Fibroblast of lung (primary cell): ENCODE data around the gene MSH3. TPM values are rescaled to one million over a fixed set of nuclear protein-coding genes. Genes with fewer than 3 reads are reported as not detected.

Experiments
- DNase-seq, 2 donors: peaks; one replicate each; pipeline versions ENCODE4 v3.0.0 to v3.0.0-alpha.2; 2010; ENCODE audit warnings: low read depth in 2 of 2
- H2AFZ ChIP-seq: 2 replicates; pipeline ENCODE4 v1.5.1; 2012; ENCODE audit warnings: low read length, control low read depth, inconsistent platforms
- H3K27ac ChIP-seq: 2 replicates; pipeline ENCODE4 v1.5.1; 2011; ENCODE audit warnings: low read length, control low read depth; ENCODE audit not compliant: insufficient read depth
- H3K27me3 ChIP-seq: 2 replicates; pipeline ENCODE4 v1.5.1; 2011; ENCODE audit warnings: mild to moderate bottlenecking, low read length; ENCODE audit not compliant: control insufficient read depth, insufficient read depth
- H3K36me3 ChIP-seq: 2 replicates; pipeline ENCODE4 v1.5.1; 2011; ENCODE audit warnings: low read length; ENCODE audit not compliant: control insufficient read depth, insufficient read depth
- H3K4me1 ChIP-seq: 2 replicates; pipeline ENCODE4 v1.5.1; 2011; ENCODE audit warnings: low read length; ENCODE audit not compliant: control insufficient read depth, insufficient read depth; ENCODE audit errors: extremely low read depth
- H3K4me2 ChIP-seq: 2 replicates; pipeline ENCODE4 v1.5.1; 2011; ENCODE audit warnings: low read length, control low read depth; ENCODE audit not compliant: insufficient read depth; ENCODE audit errors: extremely low read depth
- H3K4me3 ChIP-seq, 4 experiments: fragments of 200-600 bp in 1 of 4; sonication (generic) in 1 of 4; replicated peaks in 1 of 4; 2 replicates each; pipeline ENCODE4 v1.5.1; 2011 to 2016; ENCODE audit warnings: low read length in 4 of 4, low read depth in 3 of 4, mild to moderate bottlenecking in 3 of 4, control low read depth in 2 of 4, inconsistent platforms in 1 of 4, mixed read lengths in 1 of 4; ENCODE audit not compliant: insufficient read depth in 1 of 4; ENCODE audit errors: control extremely low read depth in 1 of 4
- H3K79me2 ChIP-seq: 2 replicates; pipeline ENCODE4 v1.5.1; 2012; ENCODE audit warnings: mild to moderate bottlenecking, low read length, inconsistent platforms; ENCODE audit not compliant: control insufficient read depth, insufficient read depth
- H3K9ac ChIP-seq: 2 replicates; pipeline ENCODE4 v1.5.1; 2011; ENCODE audit warnings: mild to moderate bottlenecking, low read length, control low read depth; ENCODE audit not compliant: insufficient read depth
- H3K9me3 ChIP-seq: 2 replicates; pipeline ENCODE4 v1.5.1; 2012; ENCODE audit warnings: low read depth, low read length; ENCODE audit not compliant: control insufficient read depth, insufficient read depth
- H4K20me1 ChIP-seq: 2 replicates; pipeline ENCODE4 v1.5.1; 2011; ENCODE audit warnings: low read length; ENCODE audit not compliant: control insufficient read depth, insufficient read depth; ENCODE audit errors: extremely low read depth
- EZH2 ChIP-seq: IDR thresholded peaks from 2 replicates; pipeline ENCODE4 v1.5.1; 2012; ENCODE audit warnings: low read length, control low read depth, mild to moderate bottlenecking; ENCODE audit errors: missing control alignments
- polyA plus RNA-seq, 2 donors: library from polyadenylated mRNA; depleted of rRNA in 1 of 2; stranded (reverse) in 1 of 2; unstranded in 1 of 2; fragments of >200 nt; gene quantifications; 2 replicates each; pipeline ENCODE4 v1.2.1, GENCODE V29; 2011 to 2012; ENCODE audit warnings: missing spikeins in 1 of 2
- total RNA-seq: library from RNA; depleted of rRNA; stranded (reverse); fragments of >200 nt; gene quantifications from 2 replicates; pipeline ENCODE4 v1.2.1, GENCODE V29; 2014
- TF ChIP-seq, protein P1 (sequence below), 2 donors: IDR thresholded peaks in 1 of 2; conservative IDR thresholded peaks in 1 of 2; 1 replicate in 1 of 2; 2 replicates in 1 of 2; pipeline ENCODE4 v1.5.1; 2011 to 2012; ENCODE audit warnings: low read length in 2 of 2, control low read depth in 1 of 2, inconsistent platforms in 1 of 2, low read depth in 1 of 2, mild to moderate bottlenecking in 1 of 2

MSH3 gene
- total and polyA plus RNA-seq, 2 donors (not counting 1 experiment from before 2014, with no cell fraction given) = 9.1 to 14.4 TPM

DNA sequence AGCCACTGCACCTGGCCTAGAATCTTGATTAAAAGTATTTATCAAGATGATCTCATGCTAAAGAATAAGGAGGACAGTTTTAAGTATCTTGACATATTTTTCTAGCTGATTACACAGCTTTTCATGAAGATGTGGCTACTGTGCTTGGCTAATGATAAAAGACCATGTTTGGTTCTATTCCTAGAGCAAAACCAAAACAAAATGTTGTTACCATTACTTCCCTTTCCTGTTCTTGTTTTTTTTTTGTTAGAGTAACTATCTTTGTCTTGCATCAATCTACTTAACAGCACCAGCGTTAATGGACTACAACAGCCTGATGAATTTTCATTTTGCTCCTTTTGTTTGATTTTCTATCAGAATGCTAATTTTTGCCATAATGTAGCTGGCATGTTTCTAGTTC, 86.5 kb downstream of the MSH3 start:
- no peaks in the 10 kb centered on the region for H3K9me3 ChIP-seq
- no peaks in the 10 kb centered on the region for H4K20me1 ChIP-seq
- no peaks in the 10 kb centered on the region for H3K4me1 ChIP-seq
- DNase-seq = no peak
- H3K79me2 ChIP-seq = no peaks in the 10 kb centered on the region
- no peak overlapping the region for H3K9ac ChIP-seq
- no peak overlapping the region for H3K4me3 ChIP-seq
- no peak overlapping the region for H3K4me2 ChIP-seq
- H3K27ac ChIP-seq = no peak overlapping the region
- TF ChIP-seq, protein P1, sequence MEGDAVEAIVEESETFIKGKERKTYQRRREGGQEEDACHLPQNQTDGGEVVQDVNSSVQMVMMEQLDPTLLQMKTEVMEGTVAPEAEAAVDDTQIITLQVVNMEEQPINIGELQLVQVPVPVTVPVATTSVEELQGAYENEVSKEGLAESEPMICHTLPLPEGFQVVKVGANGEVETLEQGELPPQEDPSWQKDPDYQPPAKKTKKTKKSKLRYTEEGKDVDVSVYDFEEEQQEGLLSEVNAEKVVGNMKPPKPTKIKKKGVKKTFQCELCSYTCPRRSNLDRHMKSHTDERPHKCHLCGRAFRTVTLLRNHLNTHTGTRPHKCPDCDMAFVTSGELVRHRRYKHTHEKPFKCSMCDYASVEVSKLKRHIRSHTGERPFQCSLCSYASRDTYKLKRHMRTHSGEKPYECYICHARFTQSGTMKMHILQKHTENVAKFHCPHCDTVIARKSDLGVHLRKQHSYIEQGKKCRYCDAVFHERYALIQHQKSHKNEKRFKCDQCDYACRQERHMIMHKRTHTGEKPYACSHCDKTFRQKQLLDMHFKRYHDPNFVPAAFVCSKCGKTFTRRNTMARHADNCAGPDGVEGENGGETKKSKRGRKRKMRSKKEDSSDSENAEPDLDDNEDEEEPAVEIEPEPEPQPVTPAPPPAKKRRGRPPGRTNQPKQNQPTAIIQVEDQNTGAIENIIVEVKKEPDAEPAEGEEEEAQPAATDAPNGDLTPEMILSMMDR (conservative IDR thresholded peaks at IDR 0.05 in 1 of 2, IDR thresholded peaks at IDR 0.05 in 1 of 2; ENCODE audit: low read depth in 1 of 2, low read length in 2 of 2) = no peak
- TF ChIP-seq EZH2 = no peak
- H3K27me3 ChIP-seq = no peaks in the 10 kb centered on the region
- H3K36me3 ChIP-seq = no peaks in the 10 kb centered on the region
- H2AFZ ChIP-seq = no peak overlapping the region

DNA sequence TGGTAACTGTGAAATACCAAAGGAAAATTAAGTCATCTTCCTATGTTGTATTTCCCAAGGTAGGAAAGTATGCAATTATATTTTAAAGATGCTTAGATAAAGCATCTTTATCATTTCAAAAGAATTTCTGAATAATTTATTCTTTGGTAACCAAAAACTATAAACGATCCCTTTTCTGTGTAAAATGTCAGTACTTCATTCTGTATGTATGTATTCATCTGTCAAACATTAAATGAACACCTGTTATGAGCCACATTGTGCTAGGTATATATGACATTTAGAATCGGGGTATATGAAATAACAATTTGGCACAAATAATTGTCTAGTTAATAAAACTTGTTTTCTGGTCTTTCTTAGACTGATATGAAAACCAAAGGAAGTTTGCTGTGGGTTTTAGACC, 89.7 kb downstream of the MSH3 start:
- Histone ChIP-seq H3K36me3 (no peaks in the 10 kb centered on the region), H3K27ac (no peak overlapping the region), H3K9me3 (no peaks in the 10 kb centered on the region), H3K79me2 (no peaks in the 10 kb centered on the region), H3K27me3 (no peaks in the 10 kb centered on the region), H4K20me1 (no peaks in the 10 kb centered on the region), H3K9ac (no peak overlapping the region), H3K4me2 (no peak overlapping the region), H3K4me3 (no peak overlapping the region), H2AFZ (no peak overlapping the region), H3K4me1 (no peaks in the 10 kb centered on the region)
- DNase-seq = no peak
- TF ChIP-seq EZH2 = no peak
- TF ChIP-seq, protein P1 (conservative IDR thresholded peaks at IDR 0.05 in 1 of 2, IDR thresholded peaks at IDR 0.05 in 1 of 2; ENCODE audit: low read depth in 1 of 2, low read length in 2 of 2) = no peak

DNA sequence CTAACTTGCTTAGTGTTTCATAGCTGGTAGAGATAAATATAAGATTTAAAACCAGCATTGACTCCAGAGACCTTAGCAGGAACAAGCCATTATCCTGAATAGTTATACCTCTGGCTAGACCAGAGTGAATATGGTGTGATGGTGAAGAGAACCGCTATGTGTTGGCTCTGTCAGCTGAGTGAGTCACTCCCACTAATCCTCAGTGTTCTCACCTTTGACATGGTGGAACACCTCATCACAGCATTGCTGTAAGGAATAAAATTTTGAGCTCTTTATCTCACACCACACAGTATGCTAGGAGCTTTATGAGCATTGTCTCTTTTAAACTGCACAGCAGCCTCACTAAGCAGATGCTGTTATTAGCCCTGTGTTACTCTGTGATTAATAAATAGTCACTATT, 91.0 kb downstream of the MSH3 start:
- no peaks in the 10 kb centered on the region for H3K27me3 ChIP-seq
- no peak overlapping the region for H3K27ac ChIP-seq
- H4K20me1 ChIP-seq = no peaks in the 10 kb centered on the region
- no peak overlapping the region for H2AFZ ChIP-seq
- no peaks in the 10 kb centered on the region for H3K4me1 ChIP-seq
- peak; percentile 9 to 76 for DNase-seq
- H3K9me3 ChIP-seq = no peaks in the 10 kb centered on the region
- no peak overlapping the region for H3K9ac ChIP-seq
- no peaks in the 10 kb centered on the region for H3K79me2 ChIP-seq
- no peak overlapping the region for H3K4me3 ChIP-seq
- TF ChIP-seq, protein P1 (conservative IDR thresholded peaks at IDR 0.05 in 1 of 2, IDR thresholded peaks at IDR 0.05 in 1 of 2; ENCODE audit: low read depth in 1 of 2, low read length in 2 of 2) = no peak
- TF ChIP-seq EZH2 = no peak
- H3K4me2 ChIP-seq = no peak overlapping the region
- H3K36me3 ChIP-seq = no peaks in the 10 kb centered on the region
